Globus pallidus (tissue), 1 donor: ENCODE data around the gene LMBR1.
"Not testable (repeated sequence)": the region's sequence is repeated elsewhere in the genome, so short reads cannot be mapped to it uniquely, and the experiment has no call there.

ENCODE experiments used
- DNase-seq: peaks from one replicate; pipeline ENCODE4 v3.0.0-alpha.2; 2015; ENCODE audit warnings: low spot score

LMBR1 gene

DNA sequence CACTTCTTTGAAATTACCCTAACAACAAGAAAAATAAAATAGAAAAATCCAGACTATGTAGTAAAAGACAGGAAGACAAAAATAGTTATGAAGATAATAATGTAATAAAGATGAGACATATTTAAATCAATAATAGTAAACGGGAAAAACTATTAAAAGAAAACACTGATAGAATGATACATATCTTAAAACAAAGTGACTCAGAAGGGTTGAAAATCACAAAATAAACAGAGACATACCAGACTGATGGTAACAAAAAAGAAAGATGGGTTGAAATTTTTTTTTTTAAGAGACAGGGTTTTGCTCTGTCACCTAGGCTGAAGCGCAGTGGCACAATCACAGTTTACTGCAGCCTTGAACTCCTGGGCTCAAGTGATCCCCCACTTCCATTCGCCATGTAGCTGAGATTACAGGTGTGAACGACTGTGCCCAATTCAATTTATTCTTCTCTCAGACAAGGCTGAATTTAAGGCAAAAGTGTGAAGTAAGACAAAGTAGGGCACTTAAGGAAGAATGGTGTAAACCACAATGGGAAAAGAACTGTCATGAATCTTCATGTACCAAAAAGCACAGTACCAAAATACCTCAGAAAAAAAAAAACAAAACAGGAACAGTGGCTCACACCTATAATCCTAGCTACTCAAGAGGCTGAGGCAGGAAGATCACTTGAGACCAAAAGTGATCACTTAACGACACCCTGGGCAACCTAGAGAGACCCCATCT, 47.4 kb downstream of the LMBR1 start:
- DNase-seq: no peak

DNA sequence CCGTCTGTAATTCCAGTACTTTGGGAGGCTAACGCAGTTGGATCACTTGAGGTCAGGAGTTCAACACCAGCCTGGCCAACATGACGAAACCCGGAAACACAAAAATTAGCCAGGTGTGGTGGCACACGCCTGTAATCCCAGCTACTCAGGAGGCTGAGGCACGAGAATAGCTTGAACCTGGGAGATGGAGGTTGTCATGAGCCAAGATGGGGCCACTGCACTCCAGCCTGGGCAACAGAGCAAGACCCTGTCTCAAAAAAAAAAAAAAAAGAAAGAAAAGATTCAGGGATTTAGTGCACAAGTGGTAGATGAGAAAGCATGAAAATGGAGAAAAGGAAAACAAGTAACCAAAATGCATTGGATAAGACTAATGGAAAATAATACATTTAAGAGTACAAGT, 49.4 kb downstream of the LMBR1 start:
- DNase-seq: not testable (repeated sequence)

- DNase-seq: no peak
Measured at GRCh38 chr7:156843157-156843556, 49.8 kb downstream of the LMBR1 start.

- DNase-seq: no peak
Measured at GRCh38 chr7:156842740-156843140, 50.2 kb downstream of the LMBR1 start.

DNA sequence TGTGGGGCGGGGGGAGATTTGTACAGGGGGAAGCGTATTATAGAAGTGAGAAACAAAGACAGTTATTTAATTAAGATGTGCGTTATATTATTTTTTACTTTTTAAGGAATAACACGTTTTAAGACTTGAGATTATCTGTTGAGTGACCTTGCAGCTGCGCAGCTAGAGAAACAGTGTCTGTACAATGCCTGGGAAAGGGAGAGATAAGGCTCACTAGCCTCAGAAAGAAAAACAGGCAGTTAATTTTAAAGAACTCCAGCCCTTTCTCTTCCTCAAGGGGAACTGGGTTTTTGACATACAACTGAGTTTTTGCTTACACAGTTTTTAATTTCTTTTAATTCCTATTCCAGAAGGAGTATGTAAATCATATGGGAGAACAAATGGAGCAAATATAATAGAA, 50.7 kb downstream of the LMBR1 start:
- DNase-seq: no peak

- no peak for DNase-seq
Measured at GRCh38 chr7:156841497-156841896, 51.5 kb downstream of the LMBR1 start.

DNA sequence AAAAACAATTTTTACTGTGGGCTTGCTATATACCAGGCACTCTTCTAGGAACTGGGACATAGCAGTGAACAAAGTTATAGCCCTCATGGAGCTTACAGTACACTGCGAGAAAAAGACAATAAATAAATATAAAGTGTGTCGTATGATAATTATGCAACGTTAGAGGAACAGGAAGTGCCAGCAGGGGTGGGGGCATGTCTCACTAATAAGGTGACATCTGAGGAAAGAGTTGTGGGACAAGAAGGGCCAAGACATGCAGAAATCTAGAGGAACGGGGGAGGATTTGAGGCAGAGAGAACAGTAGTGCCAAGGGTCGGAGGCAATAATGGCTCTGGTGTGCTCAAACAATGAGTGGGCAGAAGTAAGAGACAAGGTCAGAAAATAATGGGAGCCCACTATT, 52.8 kb downstream of the LMBR1 start:
- no peak for DNase-seq

DNA sequence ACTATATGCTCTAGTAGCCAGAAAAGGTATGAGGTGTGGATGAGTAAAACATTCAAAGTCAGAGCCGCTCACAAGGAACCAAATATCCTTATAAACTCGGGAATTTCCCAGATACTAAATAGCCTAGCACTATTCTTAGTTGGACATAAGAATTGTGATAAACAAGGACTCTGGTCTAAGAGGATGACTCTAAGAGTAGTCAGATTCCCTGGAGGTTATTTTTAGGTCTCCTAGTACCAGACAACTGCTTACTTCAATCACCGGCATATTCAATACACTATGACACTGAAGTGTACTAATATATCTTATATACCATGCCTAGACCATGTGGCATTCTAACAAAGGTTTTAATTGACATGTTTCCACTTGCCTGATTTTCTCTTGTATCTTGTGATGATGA, 56.5 kb downstream of the LMBR1 start:
- DNase-seq: no peak

DNA sequence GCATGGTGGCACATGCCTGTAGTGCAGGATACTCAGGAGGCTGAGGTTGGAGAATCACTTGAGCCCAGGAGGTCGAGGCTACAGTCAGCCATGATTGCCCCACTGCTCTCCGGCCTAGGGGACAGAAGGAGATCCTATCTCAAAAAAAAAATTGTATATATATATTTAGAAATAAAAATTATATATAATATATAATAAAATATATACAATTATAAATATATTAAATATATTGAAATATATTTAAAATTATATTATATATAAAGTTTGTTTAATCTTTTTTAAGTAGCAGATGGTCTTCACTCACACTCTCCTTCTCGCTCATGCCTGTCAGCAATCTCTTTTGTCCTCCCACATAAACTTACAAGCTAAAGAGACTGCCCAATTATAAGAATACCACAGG, 58.5 kb downstream of the LMBR1 start:
- DNase-seq: no peak

- no peak for DNase-seq
Measured at GRCh38 chr7:156833312-156833711, 59.7 kb downstream of the LMBR1 start.

GRCh38 chr7:156832195-156832877, 60.6 kb downstream of the LMBR1 start:
- DNase-seq: no peak

DNA sequence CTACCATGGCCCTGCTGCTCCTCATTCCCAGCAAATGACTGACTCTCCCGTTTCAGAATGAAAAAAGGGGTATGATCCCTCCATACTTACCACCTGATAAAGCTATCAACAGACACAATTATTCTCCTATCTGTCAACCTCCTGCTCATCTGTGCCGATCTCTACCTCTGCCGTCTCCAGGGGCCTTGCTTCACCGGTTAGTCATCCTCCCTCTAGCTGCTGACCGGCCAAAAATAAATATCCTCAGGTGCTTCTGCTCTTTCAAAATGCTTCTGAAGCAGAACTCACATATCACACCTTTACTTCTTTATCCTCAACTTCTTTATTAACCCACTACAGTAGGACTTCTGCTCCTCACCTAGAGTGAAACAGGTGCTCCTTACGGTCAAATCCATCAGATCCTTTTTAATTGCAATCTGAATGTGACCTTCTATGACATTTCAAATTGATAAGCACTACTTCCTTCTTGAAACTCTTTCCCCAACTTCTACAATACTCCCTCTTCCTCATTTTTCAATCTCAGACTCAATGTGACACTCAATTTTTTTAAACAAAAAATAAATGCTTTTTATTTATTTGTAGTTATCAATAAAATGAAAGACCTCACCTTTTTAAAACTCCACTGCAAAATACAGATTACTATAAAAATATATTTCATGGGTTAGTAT, 63.2 kb downstream of the LMBR1 start:
- DNase-seq: no peak

GRCh38 chr7:156827587-156828203, 65.3 kb downstream of the LMBR1 start:
- no peak for DNase-seq

- DNase-seq: no peak
Measured at GRCh38 chr7:156823435-156823834, 69.5 kb downstream of the LMBR1 start.

- DNase-seq: no peak
Measured at GRCh38 chr7:156820445-156821063, 72.4 kb downstream of the LMBR1 start.

DNA sequence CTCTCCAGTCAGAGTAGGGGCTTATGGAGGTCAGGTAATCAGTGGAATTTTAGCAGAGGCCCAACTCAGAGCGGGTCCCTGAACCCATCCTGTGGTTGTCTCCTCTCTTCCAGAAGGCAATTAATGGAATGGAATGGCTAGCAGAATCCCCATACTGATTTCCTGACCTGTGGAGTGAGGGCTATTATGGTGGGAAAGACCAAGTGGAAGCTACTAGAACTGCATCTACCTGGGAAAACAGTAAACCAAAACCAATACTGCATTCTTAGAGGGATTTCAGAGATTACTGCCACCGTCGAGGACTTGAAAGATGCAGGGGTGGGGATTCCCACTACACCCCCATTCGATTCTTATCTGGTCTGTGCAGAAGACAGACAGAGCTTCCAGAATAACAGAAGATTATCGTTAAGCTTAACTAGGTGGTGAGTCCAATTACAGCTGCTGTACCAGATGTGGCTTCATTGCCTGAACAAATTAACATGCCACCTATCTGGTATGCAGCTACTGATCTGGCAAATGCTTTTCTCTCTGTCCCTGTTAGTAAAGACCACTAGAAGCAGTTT, 73.2 kb downstream of the LMBR1 start:
- no peak for DNase-seq

DNA sequence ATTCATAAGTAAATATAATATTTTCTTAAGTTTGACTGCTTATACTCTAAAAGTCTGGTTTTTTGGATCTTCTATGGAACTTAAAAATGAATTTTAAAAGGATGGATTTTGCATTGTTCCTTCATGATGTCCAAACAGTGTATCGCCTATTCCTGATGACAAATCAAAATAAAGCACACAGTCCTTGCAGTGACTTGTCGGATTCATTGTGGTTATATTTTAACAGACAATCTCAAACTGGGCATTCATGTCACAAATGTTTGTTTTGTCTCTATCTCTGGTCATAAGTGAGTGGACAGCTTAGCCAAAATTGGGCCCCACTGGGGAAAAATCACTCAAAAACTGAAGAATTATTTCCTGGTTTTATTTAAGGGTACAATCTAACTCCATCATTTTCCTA, 74.8 kb downstream of the LMBR1 start:
- no peak for DNase-seq

- DNase-seq: peak; percentile 7
Measured at GRCh38 chr7:156816943-156817572, 75.9 kb downstream of the LMBR1 start.

GRCh38 chr7:156811706-156812105, 81.3 kb downstream of the LMBR1 start:
- DNase-seq: no peak

- DNase-seq: not testable (repeated sequence)
Measured at GRCh38 chr7:156803656-156804055, 89.3 kb downstream of the LMBR1 start.

GRCh38 chr7:156802214-156802613, 90.8 kb downstream of the LMBR1 start:
- DNase-seq: no peak

DNA sequence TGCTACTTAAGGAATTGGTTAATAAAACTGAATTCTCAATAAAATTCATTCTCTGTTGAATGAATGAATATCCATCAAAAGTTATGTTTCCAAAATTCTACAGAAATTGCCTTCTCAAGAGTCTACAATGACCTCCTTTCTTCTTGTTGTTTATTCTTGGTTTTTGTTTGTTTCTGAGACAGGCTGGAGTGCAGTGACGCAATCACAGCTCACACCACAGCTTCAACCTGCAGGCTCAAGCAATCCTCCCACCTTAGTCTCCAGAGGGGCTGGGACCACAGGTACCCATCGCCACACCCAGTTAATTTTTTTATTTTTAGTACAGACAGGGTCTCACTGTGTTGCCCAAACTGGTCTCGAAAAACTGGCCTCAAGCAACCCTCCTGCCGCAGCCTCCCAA, 97.6 kb downstream of the LMBR1 start:
- no peak for DNase-seq
